ENCODE measurements around the gene HCN2.

Gene HCN2

GRCh38 chr19:574658-575526 lies 14.8 kb upstream of the HCN2 start:
- no peak overlapping the region for H3K14ac ChIP-seq (ENCODE audit: low read length in 2 of 2)
- H3K9me3 ChIP-seq (ENCODE audit: control insufficient read depth, low read length) = no peaks in the 10 kb centered on the region
- no peaks in the 10 kb centered on the region for H3K27me3 ChIP-seq (ENCODE audit: control insufficient read depth in 1 of 2, insufficient read depth in 1 of 2, low read length in 2 of 2)
- peak overlapping the region; percentile 29 for H2AK5ac ChIP-seq (ENCODE audit: low read length, severe bottlenecking)
- H2BK120ac ChIP-seq (ENCODE audit: low read depth, low read length) = no peak overlapping the region
- peak overlapping the region; percentile 26 for H2BK15ac ChIP-seq (ENCODE audit: low read depth, poor library complexity, severe bottlenecking)
- H3K79me1 ChIP-seq (replicated peaks; ENCODE audit: low read length, poor library complexity, severe bottlenecking) = no peaks in the 10 kb centered on the region
- peak overlapping the region in 1 of 2 experiments; percentile 70 for H3K4me3 ChIP-seq (ENCODE audit: insufficient read depth in 1 of 2, low read depth in 1 of 2, low read length in 2 of 2)
- peak; percentile 56 for DNase-seq
- peak overlapping the region; percentile 15 for H4K91ac ChIP-seq (ENCODE audit: low read length)
- peak overlapping the region; percentile 17 for H3K27ac ChIP-seq (ENCODE audit: low read length, poor library complexity, severe bottlenecking)
- WGBS = 65% methylated on average over 32 of the region's 32 CpGs
- H3K23ac ChIP-seq (ENCODE audit: low read length in 2 of 2) = no peak overlapping the region
- H3K4ac ChIP-seq (ENCODE audit: low read depth in 1 of 2, low read length in 2 of 2) = no peak overlapping the region
- H2BK5ac ChIP-seq (ENCODE audit: low read depth, low read length, poor library complexity, severe bottlenecking) = no peak overlapping the region
- peak overlapping the region in 1 of 2 experiments; percentile 25 for H3K18ac ChIP-seq (ENCODE audit: low read depth in 1 of 2, low read length in 2 of 2)
- no peak overlapping the region for H2AFZ ChIP-seq (ENCODE audit: low read depth, low read length)
- H3K36me3 ChIP-seq (ENCODE audit: control insufficient read depth in 1 of 2, insufficient read depth in 2 of 2, low read depth in 1 of 2, low read length in 2 of 2) = peaks cover 4 to 31% of the 10 kb centered on the region in 2 experiments
- H3K4me2 ChIP-seq (ENCODE audit: low read length, poor library complexity, severe bottlenecking) = peak overlapping the region; percentile 51
- peak overlapping the region; percentile 20 for H4K8ac ChIP-seq (ENCODE audit: low read length)
- H2BK12ac ChIP-seq (ENCODE audit: low read length in 2 of 2) = no peak overlapping the region
- H3K9ac ChIP-seq (ENCODE audit: low read length) = peak overlapping the region; percentile 67
- H3K4me1 ChIP-seq (ENCODE audit: control insufficient read depth, insufficient read depth, low read depth, low read length) = peaks cover 55% of the 10 kb centered on the region

GRCh38 chr19:575527-576506 lies 13.9 kb upstream of the HCN2 start:
- no peak overlapping the region for H2AK5ac ChIP-seq (ENCODE audit: low read length, severe bottlenecking)
- peaks cover 59% of the 10 kb centered on the region for H3K4me1 ChIP-seq (ENCODE audit: control insufficient read depth, insufficient read depth, low read depth, low read length)
- no peak overlapping the region for H2BK5ac ChIP-seq (ENCODE audit: low read depth, low read length, poor library complexity, severe bottlenecking)
- no peaks in the 10 kb centered on the region for H3K9me3 ChIP-seq (ENCODE audit: control insufficient read depth, low read length)
- H2BK120ac ChIP-seq (ENCODE audit: low read depth, low read length) = no peak overlapping the region
- no peak overlapping the region for H3K4ac ChIP-seq (ENCODE audit: low read depth in 1 of 2, low read length in 2 of 2)
- peak overlapping the region in 1 of 2 experiments; percentile 49 for H2BK12ac ChIP-seq (ENCODE audit: low read length in 2 of 2)
- no peaks in the 10 kb centered on the region for H3K27me3 ChIP-seq (ENCODE audit: control insufficient read depth in 1 of 2, insufficient read depth in 1 of 2, low read length in 2 of 2)
- peak overlapping the region; percentile 41 for H3K4me2 ChIP-seq (ENCODE audit: low read length, poor library complexity, severe bottlenecking)
- H3K27ac ChIP-seq (ENCODE audit: low read length, poor library complexity, severe bottlenecking) = peak overlapping the region; percentile 45
- peak overlapping the region; percentile 67 for H3K9ac ChIP-seq (ENCODE audit: low read length)
- H3K4me3 ChIP-seq (ENCODE audit: insufficient read depth in 1 of 2, low read depth in 1 of 2, low read length in 2 of 2) = peak overlapping the region in 1 of 2 experiments; percentile 70
- no peak overlapping the region for H4K91ac ChIP-seq (ENCODE audit: low read length)
- H3K14ac ChIP-seq (ENCODE audit: low read length in 2 of 2) = peak overlapping the region in 1 of 2 experiments; percentile 21
- no peaks in the 10 kb centered on the region for H3K79me1 ChIP-seq (replicated peaks; ENCODE audit: low read length, poor library complexity, severe bottlenecking)
- peaks cover 4 to 40% of the 10 kb centered on the region in 2 experiments for H3K36me3 ChIP-seq (ENCODE audit: control insufficient read depth in 1 of 2, insufficient read depth in 2 of 2, low read depth in 1 of 2, low read length in 2 of 2)
- no peak for DNase-seq
- WGBS = 76% methylated on average over 38 of the region's 38 CpGs
- H2BK15ac ChIP-seq (ENCODE audit: low read depth, poor library complexity, severe bottlenecking) = peak overlapping the region; percentile 33
- no peak overlapping the region for H3K23ac ChIP-seq (ENCODE audit: low read length in 2 of 2)
- peak overlapping the region; percentile 20 for H4K8ac ChIP-seq (ENCODE audit: low read length)
- no peak overlapping the region for H2AFZ ChIP-seq (ENCODE audit: low read depth, low read length)
- H3K18ac ChIP-seq (ENCODE audit: low read depth in 1 of 2, low read length in 2 of 2) = no peak overlapping the region

- Histone ChIP-seq H3K4me2 (ENCODE audit: low read length, poor library complexity, severe bottlenecking) (no peak overlapping the region), H3K27me3 (ENCODE audit: control insufficient read depth in 1 of 2, insufficient read depth in 1 of 2, low read length in 2 of 2) (no peaks in the 10 kb centered on the region), H4K91ac (ENCODE audit: low read length) (peak overlapping the region; percentile 64), H2BK12ac (ENCODE audit: low read length in 2 of 2) (peak overlapping the region in 1 of 2 experiments; percentile 10), H2AFZ (ENCODE audit: low read depth, low read length) (no peak overlapping the region), H3K36me3 (ENCODE audit: control insufficient read depth in 1 of 2, insufficient read depth in 2 of 2, low read depth in 1 of 2, low read length in 2 of 2) (peaks cover 12 to 49% of the 10 kb centered on the region in 2 experiments), H3K18ac (ENCODE audit: low read depth in 1 of 2, low read length in 2 of 2) (peak overlapping the region in 1 of 2 experiments; percentile 26), H3K9ac (ENCODE audit: low read length) (no peak overlapping the region), H3K4ac (ENCODE audit: low read depth in 1 of 2, low read length in 2 of 2) (no peak overlapping the region), H4K8ac (ENCODE audit: low read length) (peak overlapping the region; percentile 43), H3K4me3 (ENCODE audit: insufficient read depth in 1 of 2, low read depth in 1 of 2, low read length in 2 of 2) (peak overlapping the region in 1 of 2 experiments; percentile 3), H2AK5ac (ENCODE audit: low read length, severe bottlenecking) (peak overlapping the region; percentile 35), H2BK5ac (ENCODE audit: low read depth, low read length, poor library complexity, severe bottlenecking) (no peak overlapping the region), H3K23ac (ENCODE audit: low read length in 2 of 2) (no peak overlapping the region), H3K79me1 (replicated peaks; ENCODE audit: low read length, poor library complexity, severe bottlenecking) (peaks cover 8% of the 10 kb centered on the region), H3K4me1 (ENCODE audit: control insufficient read depth, insufficient read depth, low read depth, low read length) (peaks cover 62% of the 10 kb centered on the region), H2BK120ac (ENCODE audit: low read depth, low read length) (no peak overlapping the region), H3K27ac (ENCODE audit: low read length, poor library complexity, severe bottlenecking) (peak overlapping the region; percentile 57), H3K9me3 (ENCODE audit: control insufficient read depth, low read length) (no peaks in the 10 kb centered on the region), H2BK15ac (ENCODE audit: low read depth, poor library complexity, severe bottlenecking) (no peak overlapping the region), H3K14ac (ENCODE audit: low read length in 2 of 2) (no peak overlapping the region)
- WGBS = 91% methylated on average over 25 of the region's 28 CpGs
- DNase-seq = no peak
Measured at GRCh38 chr19:576768-577438, 12.8 kb upstream of the HCN2 start.

Data from mesenchymal stem cell (in vitro differentiated cells and primary cell).